NOMO-1 treated with dmso at 0.1 percent for 144 hours (cell line): Measurements from ENCODE around the gene MAN2A2.
"Not testable (repeated sequence)": the region's sequence is repeated elsewhere in the genome, so short reads cannot be mapped to it uniquely, and the experiment has no call there.

ENCODE experiments used
- DNase-seq: peaks from one replicate; lab custom pipeline; 2025; ENCODE audit not compliant: unreplicated experiment; lab: John Stamatoyannopoulos, UW

Gene MAN2A2

GRCh38 chr15:90871139-90871715, 31.9 kb upstream of the MAN2A2 start:
- no peak for DNase-seq

- DNase-seq = no peak
Observed at GRCh38 chr15:90871716-90872485, 31.2 kb upstream of the MAN2A2 start.

GRCh38 chr15:90872486-90873184, 30.5 kb upstream of the MAN2A2 start:
- DNase-seq = no peak

GRCh38 chr15:90873488-90873997, 29.6 kb upstream of the MAN2A2 start:
- no peak for DNase-seq

- no peak for DNase-seq
Observed at GRCh38 chr15:90873998-90874605, 29.0 kb upstream of the MAN2A2 start.

GRCh38 chr15:90874986-90875385, 28.1 kb upstream of the MAN2A2 start:
- not testable (repeated sequence) for DNase-seq

GRCh38 chr15:90875549-90875981, 27.5 kb upstream of the MAN2A2 start:
- DNase-seq = no peak

- no peak for DNase-seq
Observed at GRCh38 chr15:90876046-90876445, 27.1 kb upstream of the MAN2A2 start.

- no peak for DNase-seq
Observed at GRCh38 chr15:90876512-90877170, 26.5 kb upstream of the MAN2A2 start.

GRCh38 chr15:90877315-90877714, 25.8 kb upstream of the MAN2A2 start:
- DNase-seq = no peak

GRCh38 chr15:90877996-90878395, 25.1 kb upstream of the MAN2A2 start:
- DNase-seq = no peak

- no peak for DNase-seq
Observed at GRCh38 chr15:90878660-90879059, 24.4 kb upstream of the MAN2A2 start.

- no peak for DNase-seq
Observed at GRCh38 chr15:90879730-90880366, 23.3 kb upstream of the MAN2A2 start.

GRCh38 chr15:90880381-90881145, 22.5 kb upstream of the MAN2A2 start:
- no peak for DNase-seq

GRCh38 chr15:90881181-90881977, 21.7 kb upstream of the MAN2A2 start:
- no peak for DNase-seq

GRCh38 chr15:90881978-90882721, 21.0 kb upstream of the MAN2A2 start:
- DNase-seq = no peak

GRCh38 chr15:90882781-90883525, 20.1 kb upstream of the MAN2A2 start:
- DNase-seq = no peak
